Measurements from ENCODE around the gene PLA2G2F.

PLA2G2F gene

DNA sequence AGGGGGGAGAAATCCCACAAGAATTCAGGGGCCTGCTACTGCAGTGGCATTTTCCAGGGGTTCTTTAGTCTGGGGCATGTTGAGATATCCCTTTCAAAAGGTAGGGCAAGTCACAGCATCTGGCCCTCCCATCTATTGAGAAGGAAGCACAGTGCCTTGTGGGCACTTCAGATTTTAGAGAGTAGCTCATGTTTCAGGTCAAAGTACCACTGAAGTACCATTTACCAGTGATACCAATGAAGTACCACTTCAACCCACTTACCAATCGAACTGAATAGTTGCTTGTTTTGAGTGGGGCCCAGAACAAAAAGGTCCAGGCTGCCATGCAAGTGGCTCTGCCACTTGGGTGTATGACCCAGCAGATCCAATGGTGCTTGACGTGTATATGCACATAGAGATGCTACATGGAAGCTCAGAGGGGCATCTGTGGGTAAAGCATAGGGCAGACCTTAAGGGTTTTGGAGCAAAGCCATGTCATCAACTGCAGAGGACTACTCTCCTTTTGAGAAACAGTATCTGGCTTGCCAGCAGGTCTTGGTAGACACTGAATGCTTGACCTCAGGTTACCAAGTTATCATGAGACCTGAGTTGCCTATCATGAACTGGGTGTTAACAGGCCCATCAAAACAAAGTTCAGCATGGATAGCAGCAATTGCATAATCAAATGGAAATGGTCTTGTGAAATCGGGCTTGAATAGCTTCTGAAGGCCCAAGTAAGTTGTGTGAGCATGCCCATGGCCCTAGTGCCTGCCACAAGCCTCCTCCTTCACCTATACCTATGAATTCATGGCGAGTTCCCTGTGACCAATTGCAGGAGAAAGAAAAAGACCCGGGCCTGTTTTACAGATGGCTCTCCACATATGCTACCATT lies 43.3 kb upstream of the PLA2G2F start:
- in situ Hi-C loops (cut with HindIII; ENCODE audit: low sequenced_read_pairs): no loop called here
- TF ChIP-seq, protein P1, sequence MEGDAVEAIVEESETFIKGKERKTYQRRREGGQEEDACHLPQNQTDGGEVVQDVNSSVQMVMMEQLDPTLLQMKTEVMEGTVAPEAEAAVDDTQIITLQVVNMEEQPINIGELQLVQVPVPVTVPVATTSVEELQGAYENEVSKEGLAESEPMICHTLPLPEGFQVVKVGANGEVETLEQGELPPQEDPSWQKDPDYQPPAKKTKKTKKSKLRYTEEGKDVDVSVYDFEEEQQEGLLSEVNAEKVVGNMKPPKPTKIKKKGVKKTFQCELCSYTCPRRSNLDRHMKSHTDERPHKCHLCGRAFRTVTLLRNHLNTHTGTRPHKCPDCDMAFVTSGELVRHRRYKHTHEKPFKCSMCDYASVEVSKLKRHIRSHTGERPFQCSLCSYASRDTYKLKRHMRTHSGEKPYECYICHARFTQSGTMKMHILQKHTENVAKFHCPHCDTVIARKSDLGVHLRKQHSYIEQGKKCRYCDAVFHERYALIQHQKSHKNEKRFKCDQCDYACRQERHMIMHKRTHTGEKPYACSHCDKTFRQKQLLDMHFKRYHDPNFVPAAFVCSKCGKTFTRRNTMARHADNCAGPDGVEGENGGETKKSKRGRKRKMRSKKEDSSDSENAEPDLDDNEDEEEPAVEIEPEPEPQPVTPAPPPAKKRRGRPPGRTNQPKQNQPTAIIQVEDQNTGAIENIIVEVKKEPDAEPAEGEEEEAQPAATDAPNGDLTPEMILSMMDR (IDR thresholded peaks at IDR 0.05; ENCODE audit: low read depth, low read length): no peak

DNA sequence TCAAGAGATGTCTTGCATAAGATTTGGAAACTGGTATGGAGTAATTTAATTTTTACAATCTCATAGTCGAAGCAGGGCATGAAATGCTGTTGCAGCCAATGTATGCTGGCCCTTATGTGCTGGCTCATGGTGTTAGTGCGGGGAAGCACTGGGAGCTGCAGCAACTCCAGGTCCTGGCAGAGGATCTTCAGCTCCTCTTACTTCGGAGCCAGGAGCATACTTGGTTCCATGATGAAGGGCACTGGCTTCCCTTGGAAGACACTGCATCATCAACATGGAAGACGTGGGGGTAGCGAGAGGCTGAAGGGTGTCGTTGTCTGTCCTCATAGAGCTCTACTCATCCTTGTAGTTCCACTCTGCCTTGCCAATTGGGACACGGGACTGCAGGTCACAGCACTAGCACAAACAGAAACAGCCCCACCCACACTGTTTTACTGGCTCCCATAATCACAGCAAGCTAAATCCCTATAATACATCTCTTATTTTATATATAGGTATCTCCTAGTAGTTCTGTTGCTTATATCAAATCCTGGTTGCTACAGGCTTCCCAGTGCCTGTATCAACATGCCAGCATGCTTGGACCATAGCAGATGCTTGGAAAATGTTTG lies 42.2 kb upstream of the PLA2G2F start:
- no peak for DNase-seq (ENCODE audit: low read depth, low spot score)
- in situ Hi-C loops (cut with HindIII; ENCODE audit: low sequenced_read_pairs): no loop called here
- H3K4me3 ChIP-seq (ENCODE audit: low read depth, low read length): no peak overlapping the region
- TF ChIP-seq, protein P1 (IDR thresholded peaks at IDR 0.05; ENCODE audit: low read depth, low read length): no peak

More for the DNA sequence above, 43.3 kb upstream of the PLA2G2F start:
- DNase-seq (ENCODE audit: low read depth, low spot score): no peak
- H3K4me3 ChIP-seq (ENCODE audit: low read depth, low read length): no peak overlapping the region

DNA sequence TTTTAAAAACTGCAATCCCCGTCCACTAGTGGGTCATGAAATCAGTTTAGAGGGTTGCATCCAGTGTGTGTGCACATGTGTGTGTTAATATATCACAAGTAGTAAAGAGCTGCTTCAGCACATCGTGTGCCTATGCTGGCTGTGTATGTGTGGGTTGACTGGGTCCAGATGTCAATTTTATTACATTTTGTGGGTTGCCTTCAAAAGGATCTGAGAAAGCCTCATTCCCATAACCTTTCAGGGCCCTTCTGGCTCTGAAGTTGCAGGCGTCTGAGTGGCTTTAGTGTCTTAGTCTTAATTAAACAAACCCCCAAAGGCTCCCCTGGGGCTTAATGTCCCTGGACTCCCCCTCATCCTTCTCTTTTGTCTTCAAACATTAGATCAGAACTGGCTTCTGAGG lies 39.6 kb upstream of the PLA2G2F start:
- no peak for DNase-seq (ENCODE audit: low read depth, low spot score)
- H3K4me3 ChIP-seq (ENCODE audit: low read depth, low read length): no peak overlapping the region
- TF ChIP-seq, protein P1 (IDR thresholded peaks at IDR 0.05; ENCODE audit: low read depth, low read length): no peak
- in situ Hi-C loops (cut with HindIII; ENCODE audit: low sequenced_read_pairs): no loop called here

DNA sequence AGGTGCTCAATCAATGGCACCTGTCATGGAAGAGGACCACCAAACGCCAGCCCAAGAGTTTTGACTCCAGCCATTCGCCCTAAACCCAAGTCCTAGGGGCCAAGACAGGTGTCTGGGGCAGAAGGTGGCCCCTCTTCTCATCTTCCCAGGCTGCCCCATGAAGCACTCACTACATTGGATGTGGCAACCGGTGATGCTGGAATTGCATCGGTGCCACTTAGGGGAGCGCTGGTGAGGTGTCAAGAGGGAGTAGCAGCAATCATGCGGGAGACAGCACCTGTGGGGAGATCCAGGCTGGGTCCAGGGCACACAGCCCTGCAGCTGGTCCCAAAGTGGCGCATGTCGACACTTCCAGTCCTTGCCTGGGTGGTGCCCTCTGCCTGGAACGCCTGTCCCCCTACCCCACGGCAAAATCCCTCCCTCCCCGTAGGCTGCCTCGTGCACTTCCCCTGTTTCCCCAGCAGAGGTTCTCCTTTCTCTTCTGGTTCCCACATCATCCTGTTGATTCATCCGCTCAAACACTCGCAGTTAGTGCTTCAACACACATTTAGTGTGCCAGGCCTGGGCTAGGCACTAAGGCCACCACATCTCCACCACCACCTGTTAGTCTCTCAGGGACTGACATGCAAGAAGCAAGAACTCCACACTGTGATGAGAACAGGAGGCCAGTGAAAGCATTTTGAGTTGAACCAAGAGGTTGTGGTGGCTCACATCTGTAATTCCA lies 38.3 kb upstream of the PLA2G2F start:
- DNase-seq (ENCODE audit: low read depth, low spot score): peak; percentile 46
- TF ChIP-seq, protein P1 (IDR thresholded peaks at IDR 0.05; ENCODE audit: low read depth, low read length): peak; percentile 84
- in situ Hi-C loops (cut with HindIII; ENCODE audit: low sequenced_read_pairs): no loop called here

DNA sequence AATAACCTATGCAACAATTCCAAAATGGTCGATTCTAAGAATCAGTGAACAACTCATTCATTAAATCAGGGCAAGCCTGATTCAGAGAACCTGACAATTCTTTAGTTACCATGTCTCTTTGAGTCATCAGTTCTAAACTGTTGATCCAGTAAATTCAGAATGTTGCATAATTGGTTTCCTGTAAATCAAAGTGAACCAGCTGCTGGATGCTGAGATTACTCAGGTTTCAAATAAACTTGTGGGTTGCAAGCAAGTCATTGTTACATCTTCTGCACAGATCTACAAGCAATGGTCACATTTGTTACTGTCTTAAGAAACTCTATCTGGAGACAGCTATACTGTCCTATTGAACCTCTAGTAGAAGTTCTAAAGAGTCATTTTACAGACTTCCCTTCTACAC lies 36.2 kb upstream of the PLA2G2F start:
- H3K4me3 ChIP-seq (ENCODE audit: low read depth, low read length): no peak overlapping the region
- TF ChIP-seq, protein P1 (IDR thresholded peaks at IDR 0.05; ENCODE audit: low read depth, low read length): no peak
- in situ Hi-C loops (cut with HindIII; ENCODE audit: low sequenced_read_pairs): no loop called here
- DNase-seq (ENCODE audit: low read depth, low spot score): peak; percentile 33

More for the DNA sequence above, 38.3 kb upstream of the PLA2G2F start:
- no peak overlapping the region for H3K4me3 ChIP-seq (ENCODE audit: low read depth, low read length)

DNA sequence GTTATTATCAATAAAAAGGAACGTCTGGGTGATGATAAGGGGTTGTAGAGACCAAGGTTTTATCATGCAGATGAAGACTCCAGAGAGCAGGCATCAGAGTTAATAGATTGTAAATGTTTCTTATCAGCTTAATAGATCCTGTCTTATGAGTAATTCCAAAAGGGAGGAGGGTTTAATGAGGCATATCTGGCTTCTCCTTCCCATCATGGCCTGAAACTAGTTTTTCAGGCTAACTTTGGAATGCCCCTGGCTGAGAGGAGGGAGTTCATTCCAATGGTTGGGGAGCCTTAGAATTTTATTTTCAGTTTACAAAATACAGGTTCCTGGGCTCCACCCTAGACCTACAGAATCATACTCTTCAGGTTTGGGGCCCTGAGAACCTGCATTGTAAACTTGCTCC lies 33.3 kb upstream of the PLA2G2F start:
- in situ Hi-C loops (cut with HindIII; ENCODE audit: low sequenced_read_pairs): no loop called here
- no peak for DNase-seq (ENCODE audit: low read depth, low spot score)
- no peak overlapping the region for H3K4me3 ChIP-seq (ENCODE audit: low read depth, low read length)
- TF ChIP-seq, protein P1 (IDR thresholded peaks at IDR 0.05; ENCODE audit: low read depth, low read length): no peak
